Astrocyte (in vitro differentiated cells and primary cell): Measurements from ENCODE around the gene TLK2. TPM values are rescaled to one million over a fixed set of nuclear protein-coding genes. Genes with fewer than 3 reads are reported as not detected.
"Not testable (repeated sequence)": the region's sequence is repeated elsewhere in the genome, so short reads cannot be mapped to it uniquely, and the experiment has no call there.

Source experiments
- DNase-seq: peaks from one replicate; pipeline ENCODE4 v3.0.0-alpha.2; 2010; ENCODE audit warnings: low read depth
- FAIRE-seq: peaks from 2 replicates; lab custom pipeline; 2011; peaks lifted over from hg19 to GRCh38; lab: Jason Lieb, UNC
- H2AFZ ChIP-seq: 2 replicates; pipeline ENCODE4 v1.6.0; 2012; ENCODE audit warnings: low read depth, low read length, inconsistent platforms
- H3K27ac ChIP-seq: 2 replicates; pipeline ENCODE4 v1.5.1; 2011; ENCODE audit warnings: low read depth, low read length, inconsistent platforms
- H3K27me3 ChIP-seq: 2 replicates; pipeline ENCODE4 v1.6.0; 2011; ENCODE audit warnings: low read length, inconsistent platforms; ENCODE audit not compliant: insufficient read depth
- H3K36me3 ChIP-seq: 2 replicates; pipeline ENCODE4 v1.5.1; 2011; ENCODE audit warnings: low read length, inconsistent platforms; ENCODE audit not compliant: insufficient read depth
- H3K4me1 ChIP-seq: 2 replicates; pipeline ENCODE4 v1.5.1; 2011; ENCODE audit warnings: low read length, inconsistent platforms; ENCODE audit not compliant: insufficient read depth
- H3K4me2 ChIP-seq: 2 replicates; pipeline ENCODE4 v1.6.0; 2012; ENCODE audit warnings: low read length, inconsistent platforms
- H3K4me3 ChIP-seq: 2 replicates; pipeline ENCODE4 v1.5.1; 2011; ENCODE audit warnings: low read depth, mild to moderate bottlenecking, low read length, inconsistent platforms; ENCODE audit not compliant: insufficient read depth
- H3K79me2 ChIP-seq: 2 replicates; pipeline ENCODE4 v1.6.0; 2012; ENCODE audit warnings: mild to moderate bottlenecking, low read length, inconsistent platforms; ENCODE audit not compliant: insufficient read depth
- H3K9ac ChIP-seq: 2 replicates; pipeline ENCODE4 v1.6.0; 2012; ENCODE audit warnings: mild to moderate bottlenecking, low read length, inconsistent platforms
- H3K9me3 ChIP-seq: 2 replicates; pipeline ENCODE4 v1.5.1; 2012; ENCODE audit warnings: low read depth, mild to moderate bottlenecking, low read length, inconsistent platforms; ENCODE audit not compliant: insufficient read depth
- H4K20me1 ChIP-seq: 2 replicates; pipeline ENCODE4 v1.6.0; 2012; ENCODE audit warnings: low read length, inconsistent platforms; ENCODE audit not compliant: insufficient read depth
- H3K27ac Mint-ChIP-seq: one replicate; pipeline ENCODE4 v1.8.0; 2021; ENCODE audit warnings: mild to moderate bottlenecking, mixed read lengths; ENCODE audit not compliant: unreplicated experiment
- H3K27me3 Mint-ChIP-seq: one replicate; pipeline ENCODE4 v1.8.0; 2021; ENCODE audit warnings: low read depth, mixed read lengths; ENCODE audit not compliant: unreplicated experiment
- H3K36me3 Mint-ChIP-seq: one replicate; pipeline ENCODE4 v1.8.0; 2021; ENCODE audit warnings: low read depth, mixed read lengths; ENCODE audit not compliant: unreplicated experiment
- H3K4me1 Mint-ChIP-seq: one replicate; pipeline ENCODE4 v1.8.0; 2021; ENCODE audit warnings: low read depth, mixed read lengths; ENCODE audit not compliant: unreplicated experiment
- H3K4me3 Mint-ChIP-seq: one replicate; pipeline ENCODE4 v1.8.0; 2021; ENCODE audit warnings: mild to moderate bottlenecking, moderate library complexity, mixed read lengths; ENCODE audit not compliant: unreplicated experiment
- H3K9me3 Mint-ChIP-seq: one replicate; pipeline ENCODE4 v1.8.0; 2021; ENCODE audit warnings: mild to moderate bottlenecking, mixed read lengths; ENCODE audit not compliant: unreplicated experiment
- CTCF ChIP-seq: IDR thresholded peaks from 2 replicates; pipeline ENCODE4 v1.5.1; 2011; ENCODE audit warnings: low read depth, mild to moderate bottlenecking, inconsistent platforms, low read length, moderate library complexity; ENCODE audit not compliant: insufficient read depth
- EZH2 ChIP-seq: IDR thresholded peaks from 2 replicates; pipeline ENCODE4 v1.6.1; 2012; ENCODE audit warnings: mild to moderate bottlenecking, low read length, inconsistent platforms; ENCODE audit not compliant: insufficient read depth
- total RNA-seq: library from RNA; stranded (reverse); gene quantifications from 2 replicates; pipeline ENCODE4 v1.2.1, GENCODE V29; 2021

Gene TLK2
- total RNA-seq, 1 donor from 2014 or later = 53.0 TPM

- no peak overlapping the region for H3K4me3 Mint-ChIP-seq
- H2AFZ ChIP-seq = no peak overlapping the region
- peaks cover 10% of the 10 kb centered on the region for H3K36me3 Mint-ChIP-seq
- no peaks in the 10 kb centered on the region for H3K9me3 ChIP-seq
- TF ChIP-seq CTCF (no peak), EZH2 (no peak)
- H3K79me2 ChIP-seq = no peaks in the 10 kb centered on the region
- no peaks in the 10 kb centered on the region for H3K4me1 Mint-ChIP-seq
- H3K27ac Mint-ChIP-seq = no peak overlapping the region
- no peaks in the 10 kb centered on the region for H3K4me1 ChIP-seq
- H3K27me3 ChIP-seq = no peaks in the 10 kb centered on the region
- FAIRE-seq = no peak
- H4K20me1 ChIP-seq = no peaks in the 10 kb centered on the region
- H3K4me3 ChIP-seq = no peak overlapping the region
- H3K4me2 ChIP-seq = no peak overlapping the region
- peaks cover 19% of the 10 kb centered on the region for H3K36me3 ChIP-seq
- no peaks in the 10 kb centered on the region for H3K9me3 Mint-ChIP-seq
- DNase-seq = no peak
- H3K27ac ChIP-seq = no peak overlapping the region
- no peaks in the 10 kb centered on the region for H3K27me3 Mint-ChIP-seq
- H3K9ac ChIP-seq = no peak overlapping the region
These were observed 34.6 kb upstream of the TLK2 start for GRCh38 chr17:62444063-62444462.

GRCh38 chr17:62445791-62446190, 32.8 kb upstream of the TLK2 start:
- H3K36me3 ChIP-seq = peaks cover 18% of the 10 kb centered on the region
- not testable (repeated sequence) for H3K4me3 Mint-ChIP-seq, H3K4me1 ChIP-seq, H3K27ac ChIP-seq, H3K9ac ChIP-seq, H3K9me3 Mint-ChIP-seq, H3K4me1 Mint-ChIP-seq, H3K27ac Mint-ChIP-seq, H3K27me3 Mint-ChIP-seq, H3K79me2 ChIP-seq, H3K4me3 ChIP-seq, H4K20me1 ChIP-seq, H3K9me3 ChIP-seq, H2AFZ ChIP-seq, FAIRE-seq, H3K27me3 ChIP-seq, DNase-seq, H3K4me2 ChIP-seq
- peaks cover 12% of the 10 kb centered on the region for H3K36me3 Mint-ChIP-seq

DNA sequence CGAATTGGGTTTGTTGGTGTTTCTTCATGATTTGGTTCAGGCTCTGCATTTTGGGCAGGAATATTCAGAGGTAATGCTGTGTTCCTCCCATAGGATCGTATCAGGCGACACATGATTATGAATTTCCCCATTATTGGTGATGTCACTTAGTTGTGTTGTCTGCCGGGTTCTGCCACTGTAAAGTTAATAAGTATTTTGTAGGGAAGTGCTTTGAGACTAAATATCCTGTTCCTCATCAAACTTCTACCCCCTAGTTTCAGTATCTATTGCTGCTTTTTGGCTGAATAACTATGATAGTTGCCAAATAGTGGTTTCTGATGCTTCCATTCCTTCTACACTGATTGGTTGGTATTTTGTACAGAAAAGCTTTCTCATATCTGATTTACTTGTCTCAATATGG, 26.4 kb upstream of the TLK2 start:
- not testable (repeated sequence) for H3K36me3 Mint-ChIP-seq, H3K9ac ChIP-seq, H3K9me3 Mint-ChIP-seq, H3K27me3 ChIP-seq, H3K4me1 ChIP-seq, H3K36me3 ChIP-seq, H3K4me3 ChIP-seq, H3K9me3 ChIP-seq, H3K79me2 ChIP-seq, H3K4me1 Mint-ChIP-seq, H3K4me3 Mint-ChIP-seq, FAIRE-seq, H3K27me3 Mint-ChIP-seq, H3K27ac Mint-ChIP-seq, H3K4me2 ChIP-seq, H2AFZ ChIP-seq, H3K27ac ChIP-seq, DNase-seq, H4K20me1 ChIP-seq

DNA sequence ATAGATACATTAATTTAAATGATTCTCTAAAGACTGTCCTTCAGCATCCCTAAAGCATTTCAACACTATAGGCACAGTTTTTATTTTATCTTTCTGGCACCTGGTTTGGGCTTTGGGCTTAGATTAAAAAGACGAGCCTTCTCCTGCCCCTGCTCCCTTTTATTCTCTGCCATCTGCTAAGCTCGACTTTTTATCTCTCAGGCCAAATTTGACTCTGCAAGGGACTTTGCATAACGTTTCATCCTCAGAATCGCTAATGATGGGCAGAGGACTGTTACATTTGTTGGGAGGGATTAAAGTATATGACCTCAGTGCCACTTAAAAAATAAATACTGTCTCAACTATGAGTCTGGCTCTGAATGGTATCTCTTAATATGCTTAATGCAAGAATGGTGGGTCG, 25.6 kb upstream of the TLK2 start:
- FAIRE-seq, H3K4me3 ChIP-seq, H3K4me1 ChIP-seq: not testable (repeated sequence)

GRCh38 chr17:62453656-62454055, 25.0 kb upstream of the TLK2 start:
- H3K4me3 ChIP-seq, DNase-seq, H3K36me3 Mint-ChIP-seq, H3K4me2 ChIP-seq, FAIRE-seq, H3K27me3 Mint-ChIP-seq, H4K20me1 ChIP-seq, H3K79me2 ChIP-seq, H3K27me3 ChIP-seq, H3K9me3 Mint-ChIP-seq, H3K4me1 ChIP-seq, H3K4me1 Mint-ChIP-seq, H3K36me3 ChIP-seq, H2AFZ ChIP-seq, H3K9ac ChIP-seq, H3K27ac ChIP-seq, H3K4me3 Mint-ChIP-seq, H3K27ac Mint-ChIP-seq, H3K9me3 ChIP-seq: not testable (repeated sequence)

More for the DNA sequence above, 25.6 kb upstream of the TLK2 start:
- not testable (repeated sequence) for DNase-seq, H3K36me3 Mint-ChIP-seq, H4K20me1 ChIP-seq, H2AFZ ChIP-seq, H3K9me3 ChIP-seq, H3K27me3 ChIP-seq, H3K27me3 Mint-ChIP-seq, H3K4me2 ChIP-seq, H3K9ac ChIP-seq, H3K79me2 ChIP-seq, H3K27ac ChIP-seq, H3K4me1 Mint-ChIP-seq, H3K9me3 Mint-ChIP-seq, H3K36me3 ChIP-seq, H3K27ac Mint-ChIP-seq, H3K4me3 Mint-ChIP-seq
